HepG2 (cell line): ENCODE measurements around the gene CTCF. TPM values are rescaled to one million over a fixed set of nuclear protein-coding genes. Genes with fewer than 3 reads are reported as not detected.

Experiments used
- ATAD3A ChIP-seq: sonication (generic); formaldehyde crosslinking; IDR thresholded peaks from 2 replicates; pipeline ENCODE4 v1.4.0; 2020; ENCODE audit warnings: missing genetic modification reagents
- CAMTA2 ChIP-seq: sonication (generic); formaldehyde crosslinking; IDR thresholded peaks from 2 replicates; pipeline ENCODE4 v1.4.0; 2020; ENCODE audit warnings: mild to moderate bottlenecking, missing genetic modification reagents, borderline replicate concordance
- CHCHD3 ChIP-seq: sonication (generic); formaldehyde crosslinking; IDR thresholded peaks from 2 replicates; pipeline ENCODE4 v1.8.0; 2022; ENCODE audit warnings: mild to moderate bottlenecking, missing genetic modification reagents, moderate library complexity
- HDAC1 ChIP-seq: sonication (generic); formaldehyde crosslinking; IDR thresholded peaks from 2 replicates; pipeline ENCODE4 v1.5.1; 2020; ENCODE audit warnings: mild to moderate bottlenecking, missing genetic modification reagents
- KDM2A ChIP-seq: sonication (generic); formaldehyde crosslinking; IDR thresholded peaks from 2 replicates; pipeline ENCODE4 v1.4.0; 2020; ENCODE audit warnings: low read depth, missing genetic modification reagents, borderline replicate concordance
- KDM4B ChIP-seq: sonication (generic); formaldehyde crosslinking; IDR thresholded peaks from 2 replicates; pipeline ENCODE4 v1.4.0; 2020; ENCODE audit warnings: missing genetic modification reagents
- KDM6A ChIP-seq: IDR thresholded peaks from 2 replicates; pipeline ENCODE4 v1.6.1; 2016; ENCODE audit warnings: low read depth
- MAFF ChIP-seq: IDR thresholded peaks from 2 replicates; pipeline ENCODE4 v1.6.1; 2011; ENCODE audit warnings: low read depth, low read length, improper control_type of control experiment
- NR3C1 ChIP-seq: sonication (generic); formaldehyde crosslinking; IDR thresholded peaks from 2 replicates; pipeline ENCODE4 v1.4.0; 2020; ENCODE audit warnings: missing genetic modification reagents
- NRL ChIP-seq: sonication (generic); formaldehyde crosslinking; IDR thresholded peaks from 2 replicates; pipeline ENCODE4 v1.5.0; 2020; ENCODE audit warnings: missing genetic modification reagents, mild to moderate bottlenecking, moderate library complexity, borderline replicate concordance
- RXRB ChIP-seq: IDR thresholded peaks from 2 replicates; pipeline ENCODE4 v1.6.1; 2016; ENCODE audit warnings: borderline replicate concordance, missing genetic modification reagents, missing compliant biosample characterization
- SMAD1 ChIP-seq: sonication (generic); formaldehyde crosslinking; IDR thresholded peaks from 2 replicates; pipeline ENCODE4 v1.4.0; 2020; ENCODE audit warnings: missing genetic modification reagents, low read depth, mild to moderate bottlenecking, borderline replicate concordance
- ZNF143 ChIP-seq: sonication (generic); formaldehyde crosslinking; IDR thresholded peaks from 2 replicates; pipeline ENCODE4 v1.4.0; 2020; ENCODE audit warnings: missing genetic modification reagents
- ZNF251 ChIP-seq: sonication (generic); formaldehyde crosslinking; IDR thresholded peaks from 2 replicates; pipeline ENCODE4 v1.9.0; 2021; ENCODE audit warnings: mild to moderate bottlenecking, missing genetic modification reagents
- ZNF570 ChIP-seq: sonication (generic); formaldehyde crosslinking; IDR thresholded peaks from 2 replicates; pipeline ENCODE4 v1.4.0; 2020; ENCODE audit warnings: mild to moderate bottlenecking, missing genetic modification reagents, borderline replicate concordance
- ZNF776 ChIP-seq: sonication (generic); formaldehyde crosslinking; IDR thresholded peaks from 2 replicates; pipeline ENCODE4 v1.4.0; 2020; ENCODE audit warnings: mild to moderate bottlenecking, missing genetic modification reagents
- polyA plus RNA-seq, 8 experiments: library from polyadenylated mRNA; depleted of rRNA in 3 of 8; stranded (reverse) in 7 of 8; unstranded in 1 of 8; fragments of >200 nt; fragmentation: Illumina TruSeq in 4 of 8; extraction: Trizol in 4 of 8; gene quantifications; 2 replicates each; pipeline versions ENCODE4 v1.2.1 to v1.2.3, GENCODE V29; 2011 to 2016; ENCODE audit warnings: low read depth in 4 of 8, missing spikeins in 1 of 8, mixed read lengths in 1 of 8; ENCODE audit not compliant: insufficient read depth in 1 of 8
- total RNA-seq, 5 experiments: library from RNA; depleted of rRNA; stranded (reverse); fragments of >200 nt; fragmentation: Illumina TruSeq; extraction: Trizol; gene quantifications; 2 replicates each; pipeline ENCODE4 v1.2.3, GENCODE V29; 2016; ENCODE audit warnings: low read depth in 1 of 5
- TF ChIP-seq, protein P1 (sequence below): sonication (generic); formaldehyde crosslinking; IDR thresholded peaks from 2 replicates; pipeline ENCODE4 v1.4.0; 2020; ENCODE audit warnings: missing genetic modification reagents, borderline replicate concordance
- TF ChIP-seq, protein P2 (sequence below): IDR thresholded peaks from 2 replicates; pipeline ENCODE4 v1.6.1; 2016; ENCODE audit warnings: missing compliant biosample characterization, missing genetic modification reagents, borderline replicate concordance
- TF ChIP-seq, protein P3 (sequence below): sonication (generic); formaldehyde crosslinking; IDR thresholded peaks from 2 replicates; pipeline ENCODE4 v1.8.1; 2023; ENCODE audit warnings: mild to moderate bottlenecking, missing genetic modification reagents
- TF ChIP-seq, protein P4 (sequence below): sonication (generic); formaldehyde crosslinking; conservative IDR thresholded peaks from 2 replicates; pipeline ENCODE4 v1.4.0; 2020; ENCODE audit warnings: mild to moderate bottlenecking, missing genetic modification reagents, moderate library complexity
- TF ChIP-seq, protein P5 (sequence below): sonication (generic); formaldehyde crosslinking; IDR thresholded peaks from 2 replicates; pipeline ENCODE4 v1.4.0; 2020; ENCODE audit warnings: mild to moderate bottlenecking, missing genetic modification reagents

CTCF gene
- total and polyA plus RNA-seq, 2 of the 13 experiments (the other 11 are each of a cell fraction or from before 2014, with no cell fraction given), result 19.5 to 37.5 TPM

DNA sequence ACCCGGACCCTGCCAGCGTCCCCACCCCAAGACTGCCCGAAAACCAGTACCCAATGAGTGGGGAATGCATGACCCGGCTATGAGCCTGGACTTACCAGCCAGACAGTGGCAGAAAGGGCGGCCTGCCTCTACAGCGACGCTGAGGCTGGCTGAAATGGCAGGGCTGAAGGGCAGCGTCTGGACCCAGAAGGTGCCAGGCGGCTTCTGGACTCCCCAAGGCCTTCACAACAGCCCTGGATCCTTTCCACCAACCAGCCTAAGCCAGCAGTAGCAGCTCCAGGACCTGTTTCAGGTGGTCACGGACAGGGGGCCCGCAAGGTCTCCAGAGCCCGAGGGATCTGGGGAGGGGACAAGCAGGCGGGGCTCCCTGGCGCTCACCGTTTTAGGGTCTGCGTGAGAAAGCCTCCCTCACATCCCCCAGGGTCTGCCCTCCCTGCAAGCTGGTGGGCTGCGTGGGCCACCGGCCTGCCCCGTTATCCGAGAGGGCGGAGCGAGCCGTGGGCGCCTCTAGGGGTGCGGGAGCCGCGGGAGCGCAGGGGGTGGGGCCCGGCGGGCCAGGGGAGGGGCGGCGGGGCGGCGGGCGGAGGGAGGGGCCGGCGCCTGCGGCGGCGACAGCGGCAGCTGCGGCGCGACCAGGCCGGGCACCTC, 34.0 kb upstream of the CTCF start, which contains the start of gene RIPOR1 (continued):
- TF ChIP-seq KDM6A (CRISPR knock-in tag) (no peak), ZNF776 (CRISPR knock-in tag) (peak; percentile 82; the same call in 1 of the 2 replicates), RXRB (peak; percentile 29; the same call in 1 of the 2 replicates), ATAD3A (CRISPR knock-in tag) (0 out of 2 replicates have a peak, but pooled peaks have one; percentile 51), KDM4B (CRISPR knock-in tag) (0 out of 2 replicates have a peak, but pooled peaks have one; percentile 29), ZNF143 (CRISPR knock-in tag) (peak; percentile 13; the same call in 1 of the 2 replicates), NRL (CRISPR knock-in tag) (0 out of 2 replicates have a peak, but pooled peaks have one; percentile 31), CHCHD3 (0 out of 2 replicates have a peak, but pooled peaks have one; percentile 86), NR3C1 (CRISPR knock-in tag) (no peak), ZNF570 (CRISPR knock-in tag) (no peak), SMAD1 (CRISPR knock-in tag) (0 out of 2 replicates have a peak, but pooled peaks have one; percentile 79), KDM2A (CRISPR knock-in tag) (peak; percentile 75), CAMTA2 (peak; percentile 4; the same call in 1 of the 2 replicates), MAFF (no peak), ZNF251 (CRISPR knock-in tag) (no peak), HDAC1 (0 out of 2 replicates have a peak, but pooled peaks have one; percentile 17)
- TF ChIP-seq, protein P1, sequence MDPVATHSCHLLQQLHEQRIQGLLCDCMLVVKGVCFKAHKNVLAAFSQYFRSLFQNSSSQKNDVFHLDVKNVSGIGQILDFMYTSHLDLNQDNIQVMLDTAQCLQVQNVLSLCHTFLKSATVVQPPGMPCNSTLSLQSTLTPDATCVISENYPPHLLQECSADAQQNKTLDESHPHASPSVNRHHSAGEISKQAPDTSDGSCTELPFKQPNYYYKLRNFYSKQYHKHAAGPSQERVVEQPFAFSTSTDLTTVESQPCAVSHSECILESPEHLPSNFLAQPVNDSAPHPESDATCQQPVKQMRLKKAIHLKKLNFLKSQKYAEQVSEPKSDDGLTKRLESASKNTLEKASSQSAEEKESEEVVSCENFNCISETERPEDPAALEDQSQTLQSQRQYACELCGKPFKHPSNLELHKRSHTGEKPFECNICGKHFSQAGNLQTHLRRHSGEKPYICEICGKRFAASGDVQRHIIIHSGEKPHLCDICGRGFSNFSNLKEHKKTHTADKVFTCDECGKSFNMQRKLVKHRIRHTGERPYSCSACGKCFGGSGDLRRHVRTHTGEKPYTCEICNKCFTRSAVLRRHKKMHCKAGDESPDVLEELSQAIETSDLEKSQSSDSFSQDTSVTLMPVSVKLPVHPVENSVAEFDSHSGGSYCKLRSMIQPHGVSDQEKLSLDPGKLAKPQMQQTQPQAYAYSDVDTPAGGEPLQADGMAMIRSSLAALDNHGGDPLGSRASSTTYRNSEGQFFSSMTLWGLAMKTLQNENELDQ (CRISPR knock-in tag), result peak; percentile 23; the same call in 1 of the 2 replicates
- TF ChIP-seq, protein P2, sequence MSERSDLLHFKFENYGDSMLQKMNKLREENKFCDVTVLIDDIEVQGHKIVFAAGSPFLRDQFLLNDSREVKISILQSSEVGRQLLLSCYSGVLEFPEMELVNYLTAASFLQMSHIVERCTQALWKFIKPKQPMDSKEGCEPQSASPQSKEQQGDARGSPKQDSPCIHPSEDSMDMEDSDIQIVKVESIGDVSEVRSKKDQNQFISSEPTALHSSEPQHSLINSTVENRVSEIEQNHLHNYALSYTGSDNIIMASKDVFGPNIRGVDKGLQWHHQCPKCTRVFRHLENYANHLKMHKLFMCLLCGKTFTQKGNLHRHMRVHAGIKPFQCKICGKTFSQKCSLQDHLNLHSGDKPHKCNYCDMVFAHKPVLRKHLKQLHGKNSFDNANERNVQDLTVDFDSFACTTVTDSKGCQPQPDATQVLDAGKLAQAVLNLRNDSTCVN, result peak; percentile 71
- TF ChIP-seq, protein P3, sequence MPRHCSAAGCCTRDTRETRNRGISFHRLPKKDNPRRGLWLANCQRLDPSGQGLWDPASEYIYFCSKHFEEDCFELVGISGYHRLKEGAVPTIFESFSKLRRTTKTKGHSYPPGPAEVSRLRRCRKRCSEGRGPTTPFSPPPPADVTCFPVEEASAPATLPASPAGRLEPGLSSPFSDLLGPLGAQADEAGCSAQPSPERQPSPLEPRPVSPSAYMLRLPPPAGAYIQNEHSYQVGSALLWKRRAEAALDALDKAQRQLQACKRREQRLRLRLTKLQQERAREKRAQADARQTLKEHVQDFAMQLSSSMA (CRISPR knock-in tag), result 0 out of 2 replicates have a peak, but pooled peaks have one; percentile 5
- TF ChIP-seq, protein P4, sequence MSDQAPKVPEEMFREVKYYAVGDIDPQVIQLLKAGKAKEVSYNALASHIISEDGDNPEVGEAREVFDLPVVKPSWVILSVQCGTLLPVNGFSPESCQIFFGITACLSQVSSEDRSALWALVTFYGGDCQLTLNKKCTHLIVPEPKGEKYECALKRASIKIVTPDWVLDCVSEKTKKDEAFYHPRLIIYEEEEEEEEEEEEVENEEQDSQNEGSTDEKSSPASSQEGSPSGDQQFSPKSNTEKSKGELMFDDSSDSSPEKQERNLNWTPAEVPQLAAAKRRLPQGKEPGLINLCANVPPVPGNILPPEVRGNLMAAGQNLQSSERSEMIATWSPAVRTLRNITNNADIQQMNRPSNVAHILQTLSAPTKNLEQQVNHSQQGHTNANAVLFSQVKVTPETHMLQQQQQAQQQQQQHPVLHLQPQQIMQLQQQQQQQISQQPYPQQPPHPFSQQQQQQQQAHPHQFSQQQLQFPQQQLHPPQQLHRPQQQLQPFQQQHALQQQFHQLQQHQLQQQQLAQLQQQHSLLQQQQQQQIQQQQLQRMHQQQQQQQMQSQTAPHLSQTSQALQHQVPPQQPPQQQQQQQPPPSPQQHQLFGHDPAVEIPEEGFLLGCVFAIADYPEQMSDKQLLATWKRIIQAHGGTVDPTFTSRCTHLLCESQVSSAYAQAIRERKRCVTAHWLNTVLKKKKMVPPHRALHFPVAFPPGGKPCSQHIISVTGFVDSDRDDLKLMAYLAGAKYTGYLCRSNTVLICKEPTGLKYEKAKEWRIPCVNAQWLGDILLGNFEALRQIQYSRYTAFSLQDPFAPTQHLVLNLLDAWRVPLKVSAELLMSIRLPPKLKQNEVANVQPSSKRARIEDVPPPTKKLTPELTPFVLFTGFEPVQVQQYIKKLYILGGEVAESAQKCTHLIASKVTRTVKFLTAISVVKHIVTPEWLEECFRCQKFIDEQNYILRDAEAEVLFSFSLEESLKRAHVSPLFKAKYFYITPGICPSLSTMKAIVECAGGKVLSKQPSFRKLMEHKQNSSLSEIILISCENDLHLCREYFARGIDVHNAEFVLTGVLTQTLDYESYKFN (CRISPR knock-in tag), result no peak
- TF ChIP-seq, protein P5, sequence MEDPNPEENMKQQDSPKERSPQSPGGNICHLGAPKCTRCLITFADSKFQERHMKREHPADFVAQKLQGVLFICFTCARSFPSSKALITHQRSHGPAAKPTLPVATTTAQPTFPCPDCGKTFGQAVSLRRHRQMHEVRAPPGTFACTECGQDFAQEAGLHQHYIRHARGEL, result 0 out of 2 replicates have a peak, but pooled peaks have one; percentile 84
